ENCODE data around the gene KCNK16. TPM values are rescaled to one million over a fixed set of nuclear protein-coding genes. Genes with fewer than 3 reads are reported as not detected.

Gene KCNK16
- total and polyA plus RNA-seq, 3 donors from 2014 or later: not detected

- Histone ChIP-seq H3K27ac (no peak overlapping the region), H3K27me3 (no peaks in the 10 kb centered on the region), H3K9me3 (no peaks in the 10 kb centered on the region), H3K4me1 (no peaks in the 10 kb centered on the region), H3K4me3 (no peak overlapping the region), H3K36me3 (ENCODE audit: low read depth, missing control alignments) (no peaks in the 10 kb centered on the region)
- TF ChIP-seq CTCF (IDR thresholded peaks at IDR 0.05) (no peak), POLR2A (IDR thresholded peaks at IDR 0.05) (no peak)
- intact Hi-C loops (cut with DNase I; ENCODE audit: low total_unique reads): no loop called here
- no peak for DNase-seq
- 94 to 96% methylated on average over 13 of the region's 13 CpGs for WGBS, 2 donors
These were observed 28.4 kb upstream of the KCNK16 start for GRCh38 chr6:39350723-39351505.

- no peaks in the 10 kb centered on the region for H3K4me1 ChIP-seq
- H3K9me3 ChIP-seq: no peaks in the 10 kb centered on the region
- TF ChIP-seq POLR2A (IDR thresholded peaks at IDR 0.05) (no peak), CTCF (IDR thresholded peaks at IDR 0.05) (no peak)
- H3K27me3 ChIP-seq: no peaks in the 10 kb centered on the region
- H3K27ac ChIP-seq: no peak overlapping the region
- no peaks in the 10 kb centered on the region for H3K36me3 ChIP-seq (ENCODE audit: low read depth, missing control alignments)
- WGBS, 2 donors: 90 to 92% methylated on average over 15 of the region's 15 CpGs
- no peak for DNase-seq
- no peak overlapping the region for H3K4me3 ChIP-seq
- intact Hi-C loops (cut with DNase I; ENCODE audit: low total_unique reads): no loop called here
These were observed 26.2 kb upstream of the KCNK16 start for GRCh38 chr6:39348740-39349139.

GRCh38 chr6:39347906-39348585 lies 25.5 kb upstream of the KCNK16 start:
- intact Hi-C loops (cut with DNase I; ENCODE audit: low total_unique reads): no loop called here
- Histone ChIP-seq H3K27ac (no peak overlapping the region), H3K4me1 (no peaks in the 10 kb centered on the region), H3K27me3 (no peaks in the 10 kb centered on the region), H3K4me3 (no peak overlapping the region), H3K9me3 (no peaks in the 10 kb centered on the region), H3K36me3 (ENCODE audit: low read depth, missing control alignments) (no peaks in the 10 kb centered on the region)
- WGBS, 2 donors: 45 to 59% methylated on average over 7 to 9 of the region's 9 CpGs
- DNase-seq: peak; percentile 88
- TF ChIP-seq POLR2A (IDR thresholded peaks at IDR 0.05) (no peak), CTCF (IDR thresholded peaks at IDR 0.05) (peak; percentile 83 to 92 (median 84))

GRCh38 chr6:39347206-39347605 lies 24.7 kb upstream of the KCNK16 start:
- H3K4me3 ChIP-seq: no peak overlapping the region
- TF ChIP-seq CTCF (IDR thresholded peaks at IDR 0.05): no peak
- no peaks in the 10 kb centered on the region for H3K4me1 ChIP-seq
- no peaks in the 10 kb centered on the region for H3K27me3 ChIP-seq
- WGBS, 2 donors: 83 to 92% methylated on average over 2 to 6 of the region's 6 CpGs
- DNase-seq: no peak
- H3K9me3 ChIP-seq: no peaks in the 10 kb centered on the region
- H3K36me3 ChIP-seq (ENCODE audit: low read depth, missing control alignments): no peaks in the 10 kb centered on the region
- H3K27ac ChIP-seq: no peak overlapping the region
- intact Hi-C loops (cut with DNase I; ENCODE audit: low total_unique reads): no loop called here

Data from testis (tissue), 3 donors.